GM21723 (cell line): ENCODE measurements around the gene CROCC.

Experiments used
- ATAC-seq: cut with Tn5 transposase; IDR thresholded peaks from one replicate; pipeline ENCODE4 v1.9.1; 2021; ENCODE audit warnings: mild to moderate bottlenecking, moderate library complexity; ENCODE audit not compliant: unreplicated experiment

Gene CROCC

DNA sequence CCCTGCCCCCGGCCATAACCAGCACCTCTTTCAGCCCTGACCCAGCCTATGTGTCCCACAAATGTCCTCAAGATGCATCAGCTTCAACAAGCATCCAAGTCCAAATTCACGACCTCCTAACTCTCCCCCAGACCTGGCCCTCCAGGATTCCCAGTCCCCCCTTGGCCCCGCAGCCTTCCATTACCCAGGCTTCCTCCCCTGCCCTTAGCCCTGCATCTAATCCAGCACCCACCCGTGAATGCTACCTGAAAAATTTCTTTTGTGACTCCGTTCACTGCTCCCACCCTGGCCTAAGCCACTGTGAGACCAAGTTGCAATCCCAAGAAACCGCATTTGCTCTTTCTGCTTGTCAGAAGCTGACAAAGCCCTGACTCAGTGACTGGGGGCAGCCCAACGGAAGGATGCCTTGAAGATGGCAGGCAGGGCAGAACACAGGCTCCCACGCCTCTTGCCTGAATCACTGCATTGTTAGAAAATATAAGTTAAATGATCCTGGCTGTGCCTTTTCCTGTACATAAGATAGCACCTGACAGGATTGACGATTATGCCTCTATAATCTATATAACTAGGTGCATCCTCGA lies 59.6 kb downstream of the CROCC start:
- ATAC-seq = no peak

DNA sequence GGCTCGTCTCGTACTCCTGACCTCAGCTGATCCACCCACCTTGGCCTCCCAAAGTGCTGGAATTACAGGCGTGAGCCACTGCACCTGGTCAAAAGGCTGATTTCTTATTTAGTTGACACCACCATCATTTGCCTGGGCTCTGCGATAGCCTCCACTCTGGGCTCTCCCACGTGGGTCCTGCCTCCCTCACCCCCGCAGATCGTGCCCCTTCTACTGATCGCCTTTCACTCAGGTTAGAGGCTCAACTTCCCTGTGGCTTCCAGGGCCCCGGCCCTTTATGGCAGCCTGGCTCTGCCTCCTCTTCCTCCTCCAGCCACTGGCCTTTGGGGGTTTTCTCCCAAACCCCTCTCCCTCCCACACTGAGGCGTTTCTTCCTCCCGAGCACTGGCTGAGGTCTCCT lies 61.2 kb downstream of the CROCC start:
- ATAC-seq = no peak

DNA sequence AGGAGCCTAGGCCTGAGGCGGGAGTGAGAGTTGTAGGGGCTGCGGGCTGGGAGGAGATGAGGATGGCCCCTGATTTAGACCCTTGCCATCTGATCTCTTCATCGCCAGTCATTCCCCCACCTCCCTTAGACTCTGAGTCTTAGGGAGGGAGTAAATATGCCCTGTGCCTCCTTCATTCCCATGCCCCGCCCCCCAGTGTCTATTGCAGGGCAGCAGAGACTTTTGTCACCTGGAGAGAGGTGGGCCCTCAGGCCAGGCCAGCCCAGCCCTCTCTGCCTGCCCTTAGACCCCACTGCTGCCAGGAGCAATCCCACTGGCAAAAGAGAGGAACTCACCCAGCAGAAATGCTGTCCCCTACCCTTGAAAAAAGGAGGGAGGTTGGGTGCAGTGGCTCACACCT lies 61.9 kb downstream of the CROCC start:
- ATAC-seq = no peak

DNA sequence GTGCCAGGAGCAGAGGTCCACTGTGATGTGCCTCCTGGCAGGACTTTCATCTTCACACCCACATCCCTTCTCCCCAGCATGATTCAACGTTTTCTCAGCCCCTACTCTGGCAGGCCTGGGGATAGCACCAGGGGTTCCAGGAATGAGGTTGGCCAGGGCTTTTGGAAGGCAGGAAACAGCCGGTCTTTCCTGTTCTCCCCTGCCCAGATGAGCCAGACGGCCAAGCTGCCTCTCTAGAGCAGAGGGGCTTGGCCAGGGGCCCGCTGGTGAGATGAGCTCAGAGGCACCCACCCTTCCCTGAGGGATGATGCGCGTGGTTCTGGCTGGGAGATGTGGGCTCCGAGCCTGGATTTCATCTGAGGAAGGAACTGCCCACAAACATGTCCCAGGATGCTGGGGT lies 63.0 kb downstream of the CROCC start:
- no peak for ATAC-seq

DNA sequence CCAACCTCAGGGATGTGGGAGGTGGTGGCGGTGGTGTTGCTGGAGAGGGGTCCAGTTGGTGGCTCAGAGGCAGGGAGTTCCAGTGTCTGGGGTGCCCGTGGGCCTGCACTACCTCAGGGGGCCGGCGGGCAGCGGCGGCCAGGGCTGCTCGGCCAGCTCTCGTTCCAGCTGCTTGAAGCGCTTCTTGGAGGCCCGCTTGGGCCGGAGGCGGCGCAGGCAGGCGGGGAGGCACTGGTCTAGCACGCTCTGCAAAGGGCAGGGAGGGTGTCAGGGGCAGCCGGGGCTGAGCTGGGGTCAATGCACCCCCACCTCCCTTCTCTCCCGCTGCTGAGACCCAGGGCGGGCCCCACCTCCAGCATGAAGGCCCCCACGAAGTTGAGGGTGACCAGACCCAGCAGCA lies 64.4 kb downstream of the CROCC start:
- no peak for ATAC-seq

DNA sequence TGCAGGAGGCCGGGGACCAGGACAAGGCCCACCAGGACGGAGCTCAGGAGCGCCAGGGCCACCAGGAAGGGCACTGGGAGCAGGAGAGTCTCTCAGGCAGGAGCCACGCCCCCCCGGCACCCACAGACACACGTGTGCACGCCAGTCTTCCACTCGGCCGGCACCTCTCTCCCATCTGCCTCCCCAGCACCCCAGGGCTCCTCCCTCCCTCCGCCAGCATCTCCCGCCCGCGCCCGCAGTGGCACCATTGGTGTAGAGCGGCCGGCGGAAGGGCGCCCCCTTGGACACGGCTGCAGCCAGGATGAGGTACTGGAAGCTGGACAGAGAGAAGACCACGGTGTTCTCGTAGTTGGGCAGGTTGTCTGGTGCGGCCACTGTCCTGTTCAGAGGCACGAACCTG lies 64.8 kb downstream of the CROCC start:
- ATAC-seq = no peak

DNA sequence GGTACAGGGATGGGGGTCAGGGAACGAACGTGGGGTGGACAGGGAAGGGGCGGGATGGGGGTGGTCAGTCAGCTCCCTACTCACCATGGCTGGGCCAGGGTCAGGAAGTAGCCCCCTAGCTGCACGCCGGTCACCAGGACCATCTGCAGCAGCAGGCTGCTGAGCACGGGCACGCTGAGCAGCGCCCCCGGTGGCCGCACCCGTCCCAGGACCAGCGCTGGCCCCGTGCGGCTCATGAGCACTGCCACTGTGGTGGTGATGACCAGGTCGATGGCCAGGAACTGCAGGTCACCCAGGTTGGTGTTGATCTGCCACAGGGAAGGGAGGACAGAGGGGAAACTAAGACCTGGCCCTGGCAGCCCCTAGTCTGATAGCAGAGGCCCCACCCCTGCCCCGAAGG lies 65.2 kb downstream of the CROCC start:
- ATAC-seq = no peak

DNA sequence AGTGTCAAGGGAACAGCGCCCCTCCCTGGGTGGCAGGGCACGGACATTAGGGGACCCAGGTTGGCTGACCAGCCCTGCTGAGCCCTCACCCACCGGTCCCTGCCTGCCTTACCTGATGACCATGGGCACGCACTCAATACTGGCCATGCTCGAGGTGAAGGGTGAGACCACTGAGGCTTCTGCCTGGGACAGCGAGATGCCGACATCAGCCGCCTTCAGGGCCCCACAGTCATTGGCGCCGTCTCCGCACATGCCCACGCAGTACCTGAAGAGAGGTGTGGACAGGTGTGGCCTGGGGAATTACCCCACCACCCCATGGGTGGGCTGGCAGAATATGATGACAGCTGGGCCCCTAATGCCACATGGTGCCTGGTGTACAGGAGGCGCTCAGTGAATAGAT lies 66.5 kb downstream of the CROCC start:
- ATAC-seq = no peak

DNA sequence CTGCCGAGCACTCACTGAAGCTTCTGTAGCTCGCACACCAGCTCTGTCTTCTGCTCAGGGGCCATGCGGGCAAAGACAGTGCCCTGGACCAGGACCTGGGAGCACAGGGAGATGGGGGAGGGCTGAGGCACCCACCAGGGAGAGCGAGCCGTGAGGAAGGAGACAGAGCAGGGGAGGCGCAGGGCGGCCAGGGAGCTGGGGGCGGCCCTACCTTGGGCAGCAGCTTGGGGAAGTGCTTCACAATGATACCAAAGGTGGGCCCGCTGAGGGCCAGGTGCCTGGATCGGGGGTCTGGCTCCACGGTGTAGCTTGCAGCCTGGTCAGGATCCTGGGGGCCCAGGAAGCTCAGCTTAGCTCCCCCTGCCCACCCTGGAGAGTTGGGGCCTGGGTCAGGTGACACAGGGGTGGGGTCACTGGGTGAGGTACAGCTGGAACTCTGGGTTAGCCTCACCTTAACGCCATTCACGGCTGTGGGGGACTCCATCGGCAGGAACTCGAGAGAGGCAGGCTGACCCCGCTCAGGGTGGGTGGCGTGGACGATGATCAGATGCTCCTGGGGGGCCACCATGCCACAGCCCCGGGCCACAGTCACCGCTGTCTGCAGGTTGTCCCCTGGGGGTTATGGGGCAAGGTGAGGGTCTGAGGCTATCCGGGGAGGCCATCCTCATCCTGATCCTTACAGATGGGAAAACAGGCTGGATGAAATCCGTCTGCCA lies 68.1 kb downstream of the CROCC start:
- ATAC-seq = no peak

DNA sequence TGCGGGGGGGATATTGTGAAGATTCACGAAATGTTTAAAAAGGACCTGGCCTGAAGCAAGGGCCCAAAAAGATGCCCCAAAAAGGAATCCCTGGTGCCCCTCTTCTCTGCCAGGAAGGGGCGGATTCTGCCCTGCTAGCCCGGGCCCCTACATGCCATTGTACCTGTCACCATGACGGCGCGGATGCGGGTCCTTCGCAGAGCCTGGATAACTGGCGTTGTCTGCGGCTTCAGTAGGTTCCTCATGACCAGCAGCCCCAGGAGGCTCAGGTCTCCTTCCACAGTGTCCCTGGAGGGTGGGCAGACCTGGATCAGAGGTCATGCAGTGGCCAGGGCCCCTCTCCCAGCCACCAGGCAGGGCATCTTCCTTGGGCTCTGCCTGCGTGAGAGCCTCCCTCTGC lies 69.8 kb downstream of the CROCC start:
- ATAC-seq = no peak

DNA sequence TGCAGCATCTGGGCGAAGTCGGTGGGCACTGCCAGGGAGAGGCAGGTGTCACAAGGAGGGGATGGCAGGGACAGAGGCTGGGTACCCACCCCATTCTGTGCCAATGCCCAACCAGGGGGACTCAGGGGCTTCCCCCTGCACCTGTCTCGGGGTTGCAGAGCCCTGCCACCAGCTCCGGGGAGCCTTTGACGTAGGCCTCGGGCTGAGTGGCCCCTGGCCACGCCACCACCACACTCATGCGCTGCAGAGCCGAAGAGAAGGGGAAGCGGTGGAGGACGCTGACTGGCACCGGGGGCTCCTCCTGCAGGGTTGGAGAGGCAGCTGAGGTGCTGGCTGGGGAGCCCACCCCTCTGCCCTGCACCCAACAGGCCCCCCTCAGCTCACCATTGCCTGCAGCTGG lies 70.4 kb downstream of the CROCC start:
- ATAC-seq = no peak

DNA sequence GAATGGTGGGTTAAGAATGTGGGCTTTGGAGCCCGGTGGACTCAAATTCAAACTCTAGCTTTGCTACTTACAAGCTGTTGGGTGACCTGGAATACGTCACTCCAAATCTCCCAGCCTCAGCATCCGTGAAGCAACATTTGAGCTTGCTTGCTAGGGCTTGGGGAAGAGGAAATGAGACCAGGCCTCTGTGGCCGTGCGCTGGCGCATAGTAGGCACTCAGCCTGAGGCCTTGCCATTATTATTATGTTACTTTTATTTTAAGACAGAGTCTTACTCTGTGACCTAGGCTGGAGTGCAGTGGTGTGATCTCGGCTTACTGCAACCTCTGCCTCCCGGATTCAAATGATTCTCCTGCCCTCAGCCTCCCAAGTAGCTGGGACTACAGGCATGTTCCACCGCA lies 70.9 kb downstream of the CROCC start:
- no peak for ATAC-seq

DNA sequence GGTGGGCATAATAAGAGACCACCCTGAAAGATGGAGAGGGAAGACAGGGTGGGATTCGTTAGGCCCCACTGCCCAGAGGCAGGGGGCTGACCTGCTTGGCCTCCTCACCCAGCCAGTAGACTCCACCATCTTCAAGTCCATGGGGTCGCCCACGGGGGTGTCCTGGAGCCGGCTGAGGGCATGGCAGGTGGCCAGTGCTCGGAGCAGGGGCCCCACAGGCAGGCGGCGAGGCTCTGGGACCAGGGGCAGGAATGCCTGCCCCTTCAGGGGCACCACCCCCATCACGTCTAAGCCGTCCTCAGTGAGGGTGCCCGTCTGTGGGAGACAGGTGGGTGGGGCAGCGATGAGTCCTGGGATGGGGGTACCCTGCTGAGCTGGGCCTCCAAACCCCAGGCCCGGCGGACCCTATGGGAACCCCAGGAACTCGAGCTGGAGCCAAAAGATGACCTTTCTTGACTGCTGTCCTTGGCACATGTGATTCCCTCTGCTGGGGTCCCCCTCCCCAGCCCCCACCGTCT lies 71.8 kb downstream of the CROCC start:
- no peak for ATAC-seq

DNA sequence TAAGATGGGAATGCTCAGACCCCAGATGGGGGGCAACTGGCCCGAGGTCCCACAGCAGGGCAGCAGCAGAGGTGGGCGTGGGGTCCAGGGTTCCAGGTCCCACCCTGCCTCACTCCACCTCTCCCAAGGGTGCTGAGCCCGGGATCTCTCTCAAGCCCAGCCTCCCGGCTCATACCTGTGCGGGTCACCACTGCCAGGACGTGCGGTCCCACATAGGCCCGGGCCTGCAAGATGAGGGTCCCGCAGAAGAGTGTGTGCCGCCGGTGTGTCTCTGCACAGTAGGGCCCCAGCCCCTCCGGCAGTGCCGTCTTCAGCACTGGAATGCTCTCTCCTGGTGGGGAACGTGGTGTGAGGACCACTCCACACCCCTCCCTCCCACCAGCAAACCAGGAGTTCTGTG lies 75.1 kb downstream of the CROCC start:
- no peak for ATAC-seq

DNA sequence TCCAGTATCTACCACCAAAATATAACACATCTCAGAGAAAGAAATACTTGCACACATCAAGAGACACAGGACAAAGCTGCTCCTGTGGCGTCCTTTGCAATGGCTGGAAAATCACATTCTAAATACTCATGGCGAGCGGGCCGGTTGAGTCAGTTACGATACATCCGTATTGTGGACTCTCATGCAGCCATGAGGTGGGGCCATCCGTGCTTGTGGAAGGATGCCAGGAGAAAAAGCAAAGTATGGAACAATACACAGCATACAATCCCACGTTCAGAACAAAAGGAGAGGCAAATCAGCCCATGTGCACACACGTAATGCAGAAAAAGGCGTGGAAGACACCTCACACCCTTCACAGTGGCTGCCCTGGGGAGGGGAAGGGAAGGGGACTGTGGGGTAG lies 76.9 kb downstream of the CROCC start:
- no peak for ATAC-seq

DNA sequence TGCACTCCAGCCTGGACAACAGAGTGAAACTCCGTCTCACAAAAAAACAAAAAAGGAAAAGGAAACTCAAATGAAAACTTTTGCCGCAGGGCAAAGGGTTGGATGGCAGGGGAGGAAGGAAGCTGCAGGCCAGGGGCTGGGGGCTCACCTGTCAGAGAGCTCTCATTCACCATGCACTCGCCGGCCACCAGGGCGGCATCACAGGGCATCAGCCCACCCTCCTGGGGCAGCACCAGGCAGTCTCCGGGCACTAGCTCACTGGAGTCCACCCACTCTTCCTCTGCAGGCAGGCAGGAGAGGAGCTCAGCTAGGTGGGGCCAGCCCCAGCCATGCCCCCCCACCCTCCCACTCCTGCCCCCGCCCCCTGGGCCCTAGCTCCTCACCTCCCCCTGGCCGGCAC lies 78.1 kb downstream of the CROCC start:
- no peak for ATAC-seq

DNA sequence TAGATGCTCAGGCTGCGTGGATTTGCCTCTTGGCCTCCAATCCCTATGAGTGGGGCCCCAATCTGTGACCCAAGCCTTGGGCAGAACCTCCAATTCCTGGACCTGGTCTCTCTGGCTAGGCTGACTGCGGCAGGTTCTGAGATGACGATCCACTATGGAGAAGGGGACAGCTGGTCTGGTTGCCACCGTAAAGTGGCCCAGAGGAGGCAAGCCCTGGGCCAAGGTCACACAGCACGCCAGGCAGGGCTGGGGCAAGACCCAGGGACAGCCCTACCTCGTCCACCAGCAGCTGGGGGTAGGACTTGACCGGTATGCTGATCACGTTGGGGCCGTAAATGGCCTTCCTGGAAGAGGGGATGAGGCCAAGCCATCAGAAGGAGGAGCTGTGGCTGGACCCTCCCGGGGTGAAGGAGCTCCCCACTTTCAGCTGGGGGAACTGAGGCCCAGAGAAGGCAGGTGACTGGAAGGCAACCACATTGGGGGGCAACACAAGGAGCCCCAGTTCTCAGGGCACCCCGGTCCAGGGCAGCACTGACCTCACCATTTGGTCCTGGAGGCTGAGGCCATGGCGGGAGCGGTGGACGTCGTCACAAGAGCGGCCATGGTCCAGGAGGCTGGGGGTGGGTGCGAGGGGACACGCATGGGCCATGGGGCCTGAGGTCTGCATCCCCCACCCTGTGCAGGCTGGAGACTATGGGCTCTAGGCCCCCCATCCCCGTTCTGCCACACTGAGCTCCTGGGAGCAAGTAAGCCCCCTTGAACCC lies 80.2 kb downstream of the CROCC start:
- ATAC-seq = no peak

DNA sequence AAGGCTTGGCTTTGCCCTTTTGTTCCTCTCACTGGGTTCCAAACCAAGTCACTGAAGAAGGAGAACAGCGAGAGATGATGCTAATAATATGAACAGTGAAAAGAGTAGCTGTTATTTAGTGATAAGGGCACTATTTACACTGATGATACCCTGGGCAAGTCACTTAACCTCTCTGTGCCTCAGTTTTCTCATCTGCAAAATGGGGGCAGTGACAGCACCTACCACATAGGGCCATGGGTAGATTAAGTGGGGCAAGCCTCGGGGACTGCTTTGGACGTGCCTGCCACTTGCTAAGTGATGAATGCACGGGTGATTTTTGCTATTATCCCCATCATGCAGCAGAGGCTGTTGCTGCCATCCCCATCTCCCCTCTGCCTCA lies 80.8 kb downstream of the CROCC start:
- ATAC-seq = no peak

DNA sequence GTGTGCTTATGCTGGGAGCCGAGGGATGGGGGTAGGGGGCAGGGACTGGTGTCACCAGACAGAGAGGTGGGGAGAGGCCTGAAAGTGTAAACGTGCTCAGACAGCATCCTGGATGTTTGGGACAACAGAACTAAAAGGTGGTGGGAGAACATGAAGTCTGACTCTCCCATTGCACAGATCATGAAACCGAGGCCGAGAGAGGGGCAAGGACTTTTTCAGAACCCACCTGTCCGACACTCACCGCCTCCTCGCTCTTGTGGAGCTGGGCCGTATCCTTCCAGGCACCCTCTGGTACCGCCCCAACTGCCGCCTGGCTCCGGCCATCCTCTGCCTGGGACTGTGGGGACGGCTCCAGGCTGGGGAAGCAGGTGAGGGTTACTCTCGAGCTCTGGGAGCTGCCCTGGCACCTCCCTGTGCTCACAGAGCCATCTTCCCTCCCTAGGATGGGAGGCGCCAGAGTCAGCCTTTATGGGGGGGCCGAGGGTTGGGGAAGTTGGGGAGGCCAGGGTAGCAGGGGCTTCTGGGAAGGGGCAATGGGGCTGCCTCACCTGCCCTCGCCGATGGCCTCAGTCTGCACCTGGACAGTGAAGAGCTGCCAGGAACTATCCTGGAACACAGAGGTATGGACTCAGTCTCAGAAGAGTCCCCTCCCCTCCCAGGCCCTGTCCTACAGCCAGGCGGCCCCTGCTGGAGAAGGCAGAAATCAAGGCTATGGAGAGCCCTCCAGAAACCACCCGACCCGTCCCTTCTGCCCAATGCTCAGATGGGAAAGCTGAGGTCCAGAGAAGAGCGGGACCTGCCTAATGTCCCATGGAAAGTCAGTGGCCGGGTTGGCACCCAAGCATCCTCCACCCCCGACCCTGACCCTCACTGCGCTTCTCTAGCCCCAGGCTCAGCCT lies 83.0 kb downstream of the CROCC start:
- ATAC-seq = no peak

DNA sequence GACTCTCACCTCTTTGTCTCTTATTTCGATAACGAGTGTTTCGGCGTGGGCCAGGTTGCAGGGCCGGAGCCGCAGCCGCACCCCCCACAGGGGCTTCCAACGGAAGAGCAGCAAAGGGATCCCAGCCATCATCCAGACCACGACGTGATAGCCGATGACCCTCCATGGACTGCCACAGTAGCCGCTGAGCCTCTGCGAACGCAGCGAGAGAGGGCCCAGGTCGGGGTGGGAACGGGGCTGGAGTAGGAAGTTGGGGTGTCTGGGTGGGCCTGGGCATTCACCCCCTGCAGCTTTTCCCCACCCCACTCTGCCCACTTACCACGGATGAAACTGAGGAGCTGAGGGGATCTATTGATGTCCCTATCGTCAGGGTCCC lies 83.6 kb downstream of the CROCC start:
- no peak for ATAC-seq

DNA sequence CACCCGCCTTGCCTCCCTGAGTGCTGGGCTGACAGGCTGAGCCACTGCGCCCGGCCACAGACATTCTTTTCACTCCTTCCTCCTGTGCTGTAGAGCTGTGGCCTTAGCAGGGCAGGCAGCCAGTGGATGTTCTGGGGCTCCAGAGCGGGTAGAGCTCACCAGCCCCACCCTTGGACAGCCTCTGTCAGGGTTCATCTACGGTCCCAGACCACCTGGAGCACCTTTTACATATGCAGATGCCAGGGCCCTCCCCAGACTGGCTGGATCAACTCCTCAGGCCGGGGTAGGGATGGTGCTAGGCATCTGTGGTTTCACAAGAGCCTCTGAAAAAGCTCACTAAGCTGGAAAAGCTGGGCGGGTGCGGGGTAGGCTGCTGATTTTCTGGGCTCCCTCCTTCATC lies 85.4 kb downstream of the CROCC start:
- no peak for ATAC-seq
